Keratinocyte (primary cell): ENCODE measurements around the gene ORM2. TPM values are rescaled to one million over a fixed set of nuclear protein-coding genes. Genes with fewer than 3 reads are reported as not detected.
"Not testable (repeated sequence)": the region's sequence is repeated elsewhere in the genome, so short reads cannot be mapped to it uniquely, and the experiment has no call there.

Experiments
- DNase-seq: peaks from one replicate; pipeline ENCODE4 v3.0.0-alpha.2; 2011; ENCODE audit warnings: low read depth, missing footprints, low spot score
- FAIRE-seq: peaks from 2 replicates; lab custom pipeline; 2011; peaks lifted over from hg19 to GRCh38; lab: Jason Lieb, UNC
- H2AFZ ChIP-seq: 2 replicates; pipeline ENCODE4 v1.6.0; 2012; ENCODE audit warnings: low read length, control low read depth, inconsistent platforms; ENCODE audit not compliant: control insufficient read depth
- H3K27ac ChIP-seq: 2 replicates; pipeline ENCODE4 v1.5.1; 2011; ENCODE audit warnings: low read length; ENCODE audit not compliant: control insufficient read depth, insufficient read depth
- H3K27me3 ChIP-seq: 3 replicates; pipeline ENCODE4 v1.6.0; 2011; ENCODE audit warnings: low read length; ENCODE audit not compliant: control insufficient read depth, insufficient read depth; ENCODE audit errors: extremely low read depth
- H3K36me3 ChIP-seq, 2 experiments: 2 replicates in 1 of 2; 3 replicates in 1 of 2; pipeline ENCODE4 v1.5.1; 2011; ENCODE audit warnings: low read length in 2 of 2, mild to moderate bottlenecking in 1 of 2; ENCODE audit not compliant: control insufficient read depth in 2 of 2, insufficient read depth in 2 of 2; ENCODE audit errors: extremely low read depth in 1 of 2
- H3K4me1 ChIP-seq: 3 replicates; pipeline ENCODE4 v1.5.1; 2011; ENCODE audit warnings: low read length; ENCODE audit not compliant: control insufficient read depth, insufficient read depth; ENCODE audit errors: extremely low read depth
- H3K4me2 ChIP-seq: 3 replicates; pipeline ENCODE4 v1.6.0; 2011; ENCODE audit warnings: low read depth, low read length; ENCODE audit not compliant: control insufficient read depth, insufficient read depth; ENCODE audit errors: extremely low read depth
- H3K4me3 ChIP-seq, 3 experiments: fragments of 200-600 bp in 1 of 3; sonication (generic) in 1 of 3; 2 replicates in 2 of 3; 3 replicates in 1 of 3; pipeline ENCODE4 v1.5.1; 2011 to 2016; ENCODE audit warnings: low read length in 3 of 3, mild to moderate bottlenecking in 3 of 3, control low read depth in 2 of 3, inconsistent platforms in 1 of 3, low read depth in 1 of 3, mixed read lengths in 1 of 3, mixed run types in 1 of 3, moderate library complexity in 1 of 3; ENCODE audit not compliant: control insufficient read depth in 2 of 3, insufficient read depth in 2 of 3; ENCODE audit errors: extremely low read depth in 1 of 3
- H3K79me2 ChIP-seq: 2 replicates; pipeline ENCODE4 v1.6.0; 2012; ENCODE audit warnings: low read length; ENCODE audit not compliant: control insufficient read depth, insufficient read depth
- H3K9ac ChIP-seq: 3 replicates; pipeline ENCODE4 v1.6.0; 2011; ENCODE audit warnings: low read length; ENCODE audit not compliant: control insufficient read depth, insufficient read depth; ENCODE audit errors: extremely low read depth
- H3K9me1 ChIP-seq: 3 replicates; pipeline ENCODE4 v1.6.0; 2011; ENCODE audit warnings: low read length; ENCODE audit not compliant: control insufficient read depth, insufficient read depth; ENCODE audit errors: extremely low read depth
- H3K9me3 ChIP-seq: 2 replicates; pipeline ENCODE4 v1.5.1; 2012; ENCODE audit warnings: low read depth, low read length; ENCODE audit not compliant: control insufficient read depth
- H4K20me1 ChIP-seq: 3 replicates; pipeline ENCODE4 v1.6.0; 2011; ENCODE audit warnings: low read length; ENCODE audit not compliant: control insufficient read depth, insufficient read depth; ENCODE audit errors: extremely low read depth
- dilution Hi-C: fragments of 300-500 bp; cut with MboI; formaldehyde crosslinking; loops from one replicate; pipeline ENCODE4 v1.7.0; 2020; ENCODE audit warnings: low sequenced_read_pairs; ENCODE audit not compliant: extremely low pct_ligation_motif_present
- polyA minus RNA-seq, 3 experiments: library from RNA; depleted of rRNA, polyadenylated mRNA; stranded (reverse); fragments of >200 nt; gene quantifications; 1 replicate in 1 of 3; 2 replicates in 1 of 3; 3 replicates in 1 of 3; pipeline ENCODE4 v1.2.3, GENCODE V29; 2011
- polyA plus RNA-seq, 5 experiments: library from polyadenylated mRNA; depleted of rRNA in 3 of 5; stranded (reverse) in 3 of 5; stranded (forward) in 1 of 5; unstranded in 1 of 5; fragments of >200 nt; gene quantifications; 1 replicate in 1 of 5; 2 replicates in 3 of 5; 3 replicates in 1 of 5; pipeline versions ENCODE4 v1.2.1 to v1.2.3, GENCODE V29; 2011 to 2012; ENCODE audit warnings: missing spikeins in 2 of 5, low read depth in 1 of 5, low replicate concordance in 1 of 5
- TF ChIP-seq, protein P1 (sequence below), 3 experiments: IDR thresholded peaks in 1 of 3; conservative IDR thresholded peaks in 1 of 3; optimal IDR thresholded peaks in 1 of 3; 2 replicates in 2 of 3; 3 replicates in 1 of 3; pipeline versions ENCODE3 to v1.5.1; 2011; ENCODE audit warnings: low read length in 3 of 3, mild to moderate bottlenecking in 3 of 3, moderate library complexity in 2 of 3, control low read depth in 1 of 3, inconsistent platforms in 1 of 3; ENCODE audit not compliant: insufficient read depth in 2 of 3; ENCODE audit errors: extremely low read depth in 1 of 3

Gene ORM2
- not detected in 3 replicates for polyA plus RNA-seq
- not detected for polyA plus RNA-seq (2011; ENCODE audit: low read depth)
- polyA plus RNA-seq (2011; cell fraction: cytosol; rRNA removed) = not detected in 2 replicates
- polyA plus RNA-seq (2011; cell fraction: nucleus; rRNA removed) = not detected in 2 replicates
- polyA plus RNA-seq (2012; ENCODE audit: low replicate concordance) = not detected in 2 replicates
- polyA minus RNA-seq = not detected in 3 replicates
- polyA minus RNA-seq (2011; cell fraction: cytosol; rRNA and poly(A)+ RNA removed) = not detected
- not detected in 2 replicates for polyA minus RNA-seq (2011; cell fraction: nucleus; rRNA and poly(A)+ RNA removed)

- H3K27ac ChIP-seq, H3K79me2 ChIP-seq, DNase-seq, H3K27me3 ChIP-seq, H3K4me3 ChIP-seq, H3K36me3 ChIP-seq, H4K20me1 ChIP-seq, H3K9me3 ChIP-seq, H3K9ac ChIP-seq, H3K4me2 ChIP-seq, FAIRE-seq, H3K9me1 ChIP-seq, H3K4me1 ChIP-seq, dilution Hi-C loops, H2AFZ ChIP-seq: not testable (repeated sequence)
These were observed at the start of gene ORM2 for GRCh38 chr9:114329625-114330022. Gene ORM2 (plus strand): TSS chr9:114329869. CDS start chr9:114329905, 36 bp downstream.

- Histone ChIP-seq H3K4me3 (no peak overlapping the region), H3K4me1 (peaks cover 57% of the 10 kb centered on the region), H4K20me1 (no peaks in the 10 kb centered on the region), H3K27ac (no peak overlapping the region), H3K4me2 (no peak overlapping the region), H3K79me2 (peaks cover 2% of the 10 kb centered on the region), H2AFZ (no peak overlapping the region), H3K9me3 (no peaks in the 10 kb centered on the region), H3K9me1 (no peaks in the 10 kb centered on the region), H3K36me3 (peaks cover 6 to 7% of the 10 kb centered on the region in 2 experiments), H3K9ac (no peak overlapping the region), H3K27me3 (no peaks in the 10 kb centered on the region)
- TF ChIP-seq, protein P1, sequence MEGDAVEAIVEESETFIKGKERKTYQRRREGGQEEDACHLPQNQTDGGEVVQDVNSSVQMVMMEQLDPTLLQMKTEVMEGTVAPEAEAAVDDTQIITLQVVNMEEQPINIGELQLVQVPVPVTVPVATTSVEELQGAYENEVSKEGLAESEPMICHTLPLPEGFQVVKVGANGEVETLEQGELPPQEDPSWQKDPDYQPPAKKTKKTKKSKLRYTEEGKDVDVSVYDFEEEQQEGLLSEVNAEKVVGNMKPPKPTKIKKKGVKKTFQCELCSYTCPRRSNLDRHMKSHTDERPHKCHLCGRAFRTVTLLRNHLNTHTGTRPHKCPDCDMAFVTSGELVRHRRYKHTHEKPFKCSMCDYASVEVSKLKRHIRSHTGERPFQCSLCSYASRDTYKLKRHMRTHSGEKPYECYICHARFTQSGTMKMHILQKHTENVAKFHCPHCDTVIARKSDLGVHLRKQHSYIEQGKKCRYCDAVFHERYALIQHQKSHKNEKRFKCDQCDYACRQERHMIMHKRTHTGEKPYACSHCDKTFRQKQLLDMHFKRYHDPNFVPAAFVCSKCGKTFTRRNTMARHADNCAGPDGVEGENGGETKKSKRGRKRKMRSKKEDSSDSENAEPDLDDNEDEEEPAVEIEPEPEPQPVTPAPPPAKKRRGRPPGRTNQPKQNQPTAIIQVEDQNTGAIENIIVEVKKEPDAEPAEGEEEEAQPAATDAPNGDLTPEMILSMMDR (optimal IDR thresholded peaks at IDR 0.05 in 1 of 3, IDR thresholded peaks at IDR 0.05 in 1 of 3, conservative IDR thresholded peaks at IDR 0.05 in 1 of 3; ENCODE audit: extremely low read depth in 1 of 3, insufficient read depth in 2 of 3, low read length in 3 of 3) = no peak
- DNase-seq (no peak), FAIRE-seq (peak; percentile 36)
- dilution Hi-C loops = no loop called here
These were observed 48.8 kb upstream of the ORM2 start for GRCh38 chr9:114280636-114281472.
